CD8-positive, alpha-beta memory T cell (primary cell): ENCODE results near the gene TMEM132C. TPM values are rescaled to one million over a fixed set of nuclear protein-coding genes. Genes with fewer than 3 reads are reported as not detected.

Experiments used
- CTCF ChIA-PET: fragments of 350-600 bp; sonication (Branson Sonifier 250); formaldehyde crosslinking; loops from one replicate; lab custom pipeline; 2021; ENCODE audit warnings: antibody characterized with exemption; lab: Charles Lee
- POLR2A ChIA-PET: fragments of 350-600 bp; sonication (Branson Sonifier 250); formaldehyde crosslinking; loops from one replicate; lab custom pipeline; 2021; ENCODE audit warnings: antibody characterized with exemption; lab: Charles Lee
- DNase-seq, 5 donors: peaks; one replicate each; pipeline versions ENCODE4 v3.0.0 to v3.0.0-alpha.2; 2020 to 2022; ENCODE audit warnings: mixed read lengths in 1 of 5
- H3K27ac ChIP-seq: one replicate; pipeline ENCODE4 v1.7.0; 2013; ENCODE audit warnings: low read depth, mild to moderate bottlenecking, low read length, moderate library complexity
- H3K27me3 ChIP-seq: 2 replicates; pipeline ENCODE4 v1.7.0; 2013; ENCODE audit warnings: low read length, mild to moderate bottlenecking; ENCODE audit not compliant: insufficient read depth, poor library complexity, severe bottlenecking
- H3K36me3 ChIP-seq: 2 replicates; pipeline ENCODE4 v1.7.0; 2013; ENCODE audit warnings: mild to moderate bottlenecking, low read length, moderate library complexity; ENCODE audit not compliant: insufficient read depth
- H3K4me1 ChIP-seq: 2 replicates; pipeline ENCODE4 v1.7.0; 2013; ENCODE audit warnings: mild to moderate bottlenecking, low read length, moderate library complexity; ENCODE audit not compliant: insufficient read depth
- H3K4me3 ChIP-seq: 2 replicates; pipeline ENCODE4 v1.7.0; 2013; ENCODE audit warnings: mild to moderate bottlenecking, low read length
- H3K9me3 ChIP-seq: 2 replicates; pipeline ENCODE4 v1.7.0; 2013; ENCODE audit warnings: mild to moderate bottlenecking, low read length
- H3K27ac Mint-ChIP-seq, 8 donors: one replicate each; pipeline ENCODE4 v1.8.0; 2020 to 2021; ENCODE audit warnings: mixed read lengths in 8 of 8, mild to moderate bottlenecking in 6 of 8, inconsistent platforms in 3 of 8, moderate library complexity in 3 of 8
- H3K27me3 Mint-ChIP-seq, 2 donors: one replicate each; pipeline ENCODE4 v1.8.0; 2020 to 2021; ENCODE audit warnings: mixed read lengths in 2 of 2, mild to moderate bottlenecking in 1 of 2, moderate library complexity in 1 of 2
- H3K36me3 Mint-ChIP-seq, 3 donors: one replicate each; pipeline ENCODE4 v1.8.0; 2020 to 2021; ENCODE audit warnings: mixed read lengths in 3 of 3, inconsistent platforms in 1 of 3, mild to moderate bottlenecking in 1 of 3
- H3K4me1 Mint-ChIP-seq, 3 donors: one replicate each; pipeline ENCODE4 v1.8.0; 2020 to 2021; ENCODE audit warnings: mixed read lengths in 3 of 3, inconsistent platforms in 1 of 3, mild to moderate bottlenecking in 1 of 3
- H3K4me3 Mint-ChIP-seq, 7 donors: one replicate each; pipeline ENCODE4 v1.8.0; 2020 to 2021; ENCODE audit warnings: mixed read lengths in 7 of 7, mild to moderate bottlenecking in 6 of 7, moderate library complexity in 4 of 7, inconsistent platforms in 2 of 7
- H3K9me3 Mint-ChIP-seq, 5 donors: one replicate each; pipeline ENCODE4 v1.8.0; 2020 to 2022; ENCODE audit warnings: mixed read lengths in 5 of 5, mild to moderate bottlenecking in 3 of 5, moderate library complexity in 2 of 5, inconsistent platforms in 1 of 5
- polyA plus RNA-seq: library from polyadenylated mRNA; unstranded; fragments of 300-500 nt; fragmentation: Illumina TruSeq; gene quantifications from one replicate; pipeline ENCODE4 v1.2.3, GENCODE V29; 2021
- total RNA-seq, 2 experiments: library from RNA; stranded (reverse); gene quantifications; one replicate each; pipeline ENCODE4 v1.2.3, GENCODE V29; 2021

Gene TMEM132C
- total and polyA plus RNA-seq, 3 experiments from 2014 or later: not detected

DNA sequence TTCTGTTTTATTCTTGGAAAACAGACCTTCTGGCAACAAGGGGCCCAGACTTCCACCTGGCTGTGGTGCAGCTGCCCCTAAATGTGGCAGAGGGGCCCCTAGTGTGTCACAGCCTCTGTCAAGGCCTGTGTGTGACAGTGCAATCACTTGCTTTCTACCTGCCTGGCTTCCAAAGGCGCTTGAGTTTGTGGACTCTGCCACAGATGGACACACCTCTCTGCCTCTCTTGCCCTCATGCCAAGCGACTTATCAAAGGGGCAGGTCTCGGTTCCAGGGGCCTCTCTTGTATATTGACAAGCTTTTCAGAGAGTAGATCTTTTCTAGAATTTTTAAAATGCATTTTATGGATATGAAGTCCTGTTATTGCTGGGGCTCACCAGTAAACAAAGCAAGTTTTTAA lies 339.6 kb downstream of the TMEM132C start:
- Histone ChIP-seq H3K9me3 (no peaks in the 10 kb centered on the region), H3K27me3 (no peaks in the 10 kb centered on the region), H3K4me3 (no peak overlapping the region), H3K36me3 (no peaks in the 10 kb centered on the region), H3K27ac (no peak overlapping the region), H3K4me1 (no peaks in the 10 kb centered on the region)
- H3K4me3 Mint-ChIP-seq: no peak overlapping the region
- POLR2A ChIA-PET: no interaction called here
- CTCF ChIA-PET: no interaction called here
- DNase-seq: no peak
- peak overlapping the region in 2 of 8 donors; percentile 66 to 67 for H3K27ac Mint-ChIP-seq
- H3K4me1 Mint-ChIP-seq: no peaks in the 10 kb centered on the region
- H3K36me3 Mint-ChIP-seq: no peaks in the 10 kb centered on the region
- no peaks in the 10 kb centered on the region for H3K27me3 Mint-ChIP-seq
- no peaks in the 10 kb centered on the region for H3K9me3 Mint-ChIP-seq

DNA sequence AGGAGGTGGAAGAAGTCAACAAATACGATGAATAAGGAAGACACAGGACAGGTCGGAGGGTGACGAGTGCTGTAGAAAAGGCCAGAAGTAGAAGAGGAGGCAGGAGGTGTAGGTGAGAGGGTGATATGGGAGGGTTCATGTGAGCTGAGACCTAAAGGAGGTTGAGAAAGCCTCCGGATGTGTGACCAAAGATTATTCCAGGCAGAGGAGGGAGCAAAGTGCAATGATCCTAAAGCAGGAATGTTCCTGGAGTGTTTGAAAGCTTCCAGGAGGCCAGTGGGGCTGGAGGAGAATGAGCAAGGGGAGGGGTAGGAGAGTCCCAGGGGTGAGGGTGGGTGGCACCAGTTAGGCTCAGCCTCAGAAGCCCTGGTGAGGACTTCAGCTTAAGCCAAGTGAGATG lies 340.0 kb downstream of the TMEM132C start:
- H3K9me3 Mint-ChIP-seq: no peaks in the 10 kb centered on the region
- Histone ChIP-seq H3K27me3 (no peaks in the 10 kb centered on the region), H3K36me3 (no peaks in the 10 kb centered on the region), H3K9me3 (no peaks in the 10 kb centered on the region), H3K4me1 (no peaks in the 10 kb centered on the region), H3K4me3 (no peak overlapping the region), H3K27ac (no peak overlapping the region)
- ChIA-PET CTCF (no interaction called here), POLR2A (no interaction called here)
- no peak overlapping the region for H3K4me3 Mint-ChIP-seq
- H3K36me3 Mint-ChIP-seq: no peaks in the 10 kb centered on the region
- H3K27me3 Mint-ChIP-seq: no peaks in the 10 kb centered on the region
- DNase-seq: no peak
- H3K27ac Mint-ChIP-seq: peak overlapping the region in 1 of 8 donors; percentile 57
- no peaks in the 10 kb centered on the region for H3K4me1 Mint-ChIP-seq

DNA sequence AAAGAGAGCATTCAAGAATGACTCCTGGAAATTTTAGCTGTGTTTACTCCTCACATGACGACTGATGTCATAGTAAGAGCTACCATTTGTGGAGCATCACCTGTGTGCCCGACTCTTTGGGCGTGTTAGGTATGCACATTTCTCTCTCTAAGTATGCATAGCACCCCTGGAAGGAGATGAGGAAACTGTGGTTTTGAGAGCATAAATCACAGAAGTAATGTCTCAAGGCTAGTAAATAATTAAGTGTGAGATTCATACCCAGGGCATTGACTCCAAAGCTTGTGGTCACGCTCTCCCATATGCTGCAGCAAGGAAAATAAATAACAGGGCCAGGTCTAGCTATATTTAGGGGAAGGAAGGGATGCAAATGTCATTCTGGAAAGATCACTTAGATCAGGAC lies 340.7 kb downstream of the TMEM132C start:
- DNase-seq: no peak
- POLR2A ChIA-PET: no interaction called here
- no peak overlapping the region for H3K27ac ChIP-seq
- H3K4me1 ChIP-seq: no peaks in the 10 kb centered on the region
- no peaks in the 10 kb centered on the region for H3K9me3 ChIP-seq
- no peaks in the 10 kb centered on the region for H3K27me3 Mint-ChIP-seq
- CTCF ChIA-PET: no interaction called here
- no peaks in the 10 kb centered on the region for H3K36me3 ChIP-seq
- no peak overlapping the region for H3K4me3 Mint-ChIP-seq
- H3K27ac Mint-ChIP-seq: peak overlapping the region in 1 of 8 donors; percentile 18
- H3K9me3 Mint-ChIP-seq: peaks cover 0 to under 1% (median 0%) of the 10 kb centered on the region in 5 donors
- no peaks in the 10 kb centered on the region for H3K4me1 Mint-ChIP-seq
- no peaks in the 10 kb centered on the region for H3K36me3 Mint-ChIP-seq
- H3K4me3 ChIP-seq: no peak overlapping the region
- H3K27me3 ChIP-seq: no peaks in the 10 kb centered on the region

DNA sequence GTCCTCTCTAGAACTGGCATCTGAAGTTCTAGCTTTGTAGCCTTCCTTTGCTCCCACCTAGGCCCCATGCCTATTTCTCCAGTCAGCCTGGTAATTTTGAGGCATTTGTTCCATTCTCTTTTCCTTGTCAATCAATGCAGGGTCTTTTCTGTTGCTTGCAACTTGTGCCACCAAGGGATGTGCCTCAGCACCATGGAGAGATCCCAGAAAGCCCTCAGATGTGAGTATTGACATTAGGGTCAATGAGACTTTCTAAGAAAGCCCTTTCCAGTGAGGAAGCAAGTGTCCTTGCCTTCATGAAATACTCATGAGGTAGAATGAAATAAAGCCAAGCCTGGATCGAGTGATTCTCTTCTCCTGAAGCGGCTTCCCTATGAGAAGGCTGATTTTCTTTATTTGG lies 342.9 kb downstream of the TMEM132C start:
- ChIA-PET CTCF (no interaction called here), POLR2A (no interaction called here)
- Mint-ChIP-seq H3K27ac (no peak overlapping the region), H3K4me1 (no peaks in the 10 kb centered on the region), H3K4me3 (no peak overlapping the region), H3K27me3 (no peaks in the 10 kb centered on the region), H3K36me3 (no peaks in the 10 kb centered on the region), H3K9me3 (peaks cover 0 to 2% (median 0%) of the 10 kb centered on the region in 5 donors)
- Histone ChIP-seq H3K9me3 (no peaks in the 10 kb centered on the region), H3K36me3 (no peaks in the 10 kb centered on the region), H3K4me3 (no peak overlapping the region), H3K4me1 (no peaks in the 10 kb centered on the region), H3K27me3 (no peaks in the 10 kb centered on the region), H3K27ac (no peak overlapping the region)
- DNase-seq: no peak

DNA sequence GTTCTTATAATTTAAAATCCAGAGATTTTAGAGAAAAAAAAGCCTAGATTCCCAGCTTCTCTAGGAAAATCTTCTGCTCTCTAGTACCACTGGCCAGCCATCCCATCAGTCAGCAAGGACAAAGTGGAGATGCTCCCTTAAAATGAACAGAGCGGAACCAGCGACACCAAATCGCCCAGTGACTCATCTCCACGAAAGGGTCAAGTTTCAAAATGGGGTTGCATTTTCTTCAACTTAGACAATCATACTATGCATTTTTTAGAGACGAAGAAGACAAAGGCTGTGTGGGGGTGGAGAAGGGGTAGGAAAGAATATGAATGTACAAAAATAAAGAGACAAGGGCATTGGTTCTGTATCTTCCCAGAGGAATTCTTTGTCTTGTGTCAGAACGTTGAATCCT lies 344.8 kb downstream of the TMEM132C start:
- Histone ChIP-seq H3K4me1 (no peaks in the 10 kb centered on the region), H3K9me3 (no peaks in the 10 kb centered on the region), H3K4me3 (no peak overlapping the region), H3K36me3 (no peaks in the 10 kb centered on the region), H3K27ac (no peak overlapping the region), H3K27me3 (no peaks in the 10 kb centered on the region)
- no peak overlapping the region for H3K4me3 Mint-ChIP-seq
- H3K27me3 Mint-ChIP-seq: no peaks in the 10 kb centered on the region
- peaks cover 0 to 2% (median 0%) of the 10 kb centered on the region in 5 donors for H3K9me3 Mint-ChIP-seq
- no peak overlapping the region for H3K27ac Mint-ChIP-seq
- H3K4me1 Mint-ChIP-seq: no peaks in the 10 kb centered on the region
- ChIA-PET POLR2A (no interaction called here), CTCF (no interaction called here)
- no peaks in the 10 kb centered on the region for H3K36me3 Mint-ChIP-seq
- DNase-seq: no peak

DNA sequence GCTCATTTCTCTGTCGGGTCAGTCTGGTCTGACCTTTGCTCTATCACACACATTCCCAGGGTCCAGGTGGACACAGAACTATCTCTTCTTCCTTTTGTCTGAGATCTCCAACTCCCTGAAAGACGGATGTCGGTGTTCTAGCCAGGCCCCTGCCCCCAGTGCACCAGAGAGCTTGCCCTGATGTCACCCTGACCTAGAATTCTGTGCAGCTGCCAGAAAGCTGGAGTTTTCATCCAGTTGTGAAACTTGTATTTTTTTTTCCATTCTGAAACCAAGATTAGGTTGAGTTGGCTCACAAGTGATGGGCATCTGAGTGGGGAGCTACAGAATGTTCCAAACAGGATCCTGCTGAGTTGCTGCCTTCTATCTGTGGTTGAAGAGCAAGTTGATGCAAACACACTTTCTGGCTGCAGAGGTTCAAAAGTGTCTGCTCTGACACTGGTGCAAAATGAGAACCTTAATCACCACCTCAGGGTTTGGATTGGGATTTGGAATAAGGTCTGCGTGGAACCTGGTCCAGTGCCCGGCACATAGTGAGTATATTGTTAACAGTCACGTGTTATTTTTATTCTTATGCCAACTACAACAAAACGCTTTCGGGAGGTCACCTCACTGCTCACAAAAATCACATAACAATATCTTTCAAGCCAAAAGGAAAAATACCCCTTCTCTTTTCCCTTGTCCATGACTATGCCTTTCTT lies 345.3 kb downstream of the TMEM132C start:
- no peaks in the 10 kb centered on the region for H3K4me1 Mint-ChIP-seq
- no peaks in the 10 kb centered on the region for H3K4me1 ChIP-seq
- no peak for DNase-seq
- H3K4me3 ChIP-seq: no peak overlapping the region
- POLR2A ChIA-PET: no interaction called here
- no peaks in the 10 kb centered on the region for H3K27me3 ChIP-seq
- no peaks in the 10 kb centered on the region for H3K36me3 ChIP-seq
- H3K9me3 Mint-ChIP-seq: peaks cover 0 to 2% (median 0%) of the 10 kb centered on the region in 5 donors
- H3K27me3 Mint-ChIP-seq: no peaks in the 10 kb centered on the region
- CTCF ChIA-PET: no interaction called here
- H3K27ac Mint-ChIP-seq: peak overlapping the region in 1 of 8 donors; percentile 52
- H3K4me3 Mint-ChIP-seq: no peak overlapping the region
- H3K36me3 Mint-ChIP-seq: no peaks in the 10 kb centered on the region
- no peaks in the 10 kb centered on the region for H3K9me3 ChIP-seq
- no peak overlapping the region for H3K27ac ChIP-seq

DNA sequence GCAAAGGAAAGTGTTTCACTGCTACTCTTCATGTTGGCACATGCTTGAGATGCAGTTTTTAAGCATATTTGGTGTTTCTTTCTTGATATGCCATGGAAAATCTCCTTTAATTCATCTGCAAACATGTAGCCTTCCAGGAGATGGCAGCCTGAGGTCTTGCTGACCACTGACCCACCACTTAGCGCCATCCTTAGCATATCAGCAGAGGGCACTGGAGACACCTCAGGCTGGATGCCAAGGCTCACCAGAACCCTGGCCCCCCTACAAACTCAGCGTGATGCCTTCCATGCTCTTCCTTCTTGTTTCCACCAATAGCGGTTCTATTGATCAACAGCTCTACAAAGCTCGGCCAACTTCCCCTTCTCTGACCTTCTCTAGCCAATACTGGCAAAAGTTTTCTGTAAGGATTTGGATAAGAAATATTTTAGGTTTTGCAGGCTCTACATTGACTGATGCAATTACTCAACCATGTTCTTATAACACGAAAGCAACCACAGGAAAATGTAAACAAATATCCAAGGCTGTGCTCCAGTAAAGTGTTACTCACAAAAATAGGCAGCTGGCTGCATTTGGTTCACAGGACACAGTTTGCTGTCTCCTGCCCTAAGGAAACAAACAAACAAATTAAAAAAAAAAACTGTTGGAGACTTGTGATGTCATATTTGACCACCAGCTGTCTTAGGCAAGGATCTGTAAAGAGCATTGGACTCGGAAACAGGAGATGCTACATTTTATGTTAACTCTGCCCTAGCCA lies 347.0 kb downstream of the TMEM132C start:
- H3K27ac Mint-ChIP-seq: no peak overlapping the region
- no peak for DNase-seq
- peaks cover 0 to 2% (median 0%) of the 10 kb centered on the region in 5 donors for H3K9me3 Mint-ChIP-seq
- no peaks in the 10 kb centered on the region for H3K36me3 Mint-ChIP-seq
- H3K27me3 ChIP-seq: no peaks in the 10 kb centered on the region
- H3K36me3 ChIP-seq: no peaks in the 10 kb centered on the region
- H3K27ac ChIP-seq: no peak overlapping the region
- H3K4me3 Mint-ChIP-seq: no peak overlapping the region
- no peak overlapping the region for H3K4me3 ChIP-seq
- no peaks in the 10 kb centered on the region for H3K4me1 Mint-ChIP-seq
- no peaks in the 10 kb centered on the region for H3K9me3 ChIP-seq
- ChIA-PET CTCF (no interaction called here), POLR2A (no interaction called here)
- no peaks in the 10 kb centered on the region for H3K4me1 ChIP-seq
- H3K27me3 Mint-ChIP-seq: no peaks in the 10 kb centered on the region

DNA sequence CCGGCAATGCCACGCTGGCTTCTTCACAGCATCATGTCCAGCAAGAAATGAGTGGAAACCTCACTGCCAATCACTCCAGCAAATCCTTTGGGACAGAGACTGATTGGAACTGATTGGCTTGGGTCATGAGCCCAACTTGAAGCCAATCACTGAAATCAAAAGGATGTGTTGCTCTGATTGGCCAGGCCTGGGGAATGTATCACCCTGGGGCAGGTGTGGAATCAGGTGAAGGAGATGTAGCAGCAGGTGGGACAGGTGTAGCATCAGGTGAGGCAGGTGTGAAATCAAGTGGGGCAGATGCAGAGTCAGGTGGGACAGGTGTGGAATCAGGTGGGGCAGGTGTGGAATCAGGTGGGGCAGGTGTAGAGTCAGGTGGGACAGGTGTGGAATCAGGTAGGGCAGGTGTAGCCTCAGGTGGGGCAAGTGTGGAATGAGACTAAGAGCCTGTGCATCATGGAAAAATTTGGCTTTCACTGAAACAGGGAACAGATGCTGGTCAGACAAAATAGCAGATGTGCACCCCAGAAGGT lies 350.4 kb downstream of the TMEM132C start:
- no peak for DNase-seq
- no peak overlapping the region for H3K27ac ChIP-seq
- no peaks in the 10 kb centered on the region for H3K36me3 ChIP-seq
- peaks cover 5 to 6% of the 10 kb centered on the region in 2 donors for H3K27me3 Mint-ChIP-seq
- H3K9me3 Mint-ChIP-seq: peaks cover 0 to 2% (median 0%) of the 10 kb centered on the region in 5 donors
- H3K4me1 Mint-ChIP-seq: no peaks in the 10 kb centered on the region
- H3K36me3 Mint-ChIP-seq: no peaks in the 10 kb centered on the region
- no peaks in the 10 kb centered on the region for H3K4me1 ChIP-seq
- ChIA-PET CTCF (no interaction called here), POLR2A (no interaction called here)
- peak overlapping the region in 1 of 8 donors; percentile 69 for H3K27ac Mint-ChIP-seq
- H3K9me3 ChIP-seq: no peaks in the 10 kb centered on the region
- H3K27me3 ChIP-seq: no peaks in the 10 kb centered on the region
- H3K4me3 ChIP-seq: no peak overlapping the region
- H3K4me3 Mint-ChIP-seq: no peak overlapping the region
